ENCODE measurements around the gene AXDND1.

DNA sequence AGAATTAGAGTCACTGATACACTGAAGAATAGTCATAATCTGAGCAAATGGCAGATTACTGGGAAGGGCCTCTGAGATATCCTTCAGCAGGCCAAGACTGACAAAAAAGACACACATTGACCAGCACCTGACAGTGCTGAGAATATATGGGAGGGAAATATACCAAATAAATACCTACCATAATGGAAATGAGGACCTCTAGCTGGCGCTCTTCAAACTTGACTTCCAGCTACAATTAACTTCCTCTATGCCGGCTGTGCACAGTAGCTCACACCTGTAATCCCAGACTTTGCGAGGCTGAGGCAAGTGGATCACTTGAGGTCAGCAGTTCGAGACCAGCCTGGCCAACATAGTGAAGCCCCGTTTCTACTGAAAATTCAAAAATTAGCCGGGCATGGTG lies 140.4 kb downstream of the AXDND1 start:
- TF ChIP-seq ZFP30 (CRISPR knock-in tag; IDR thresholded peaks at IDR 0.05) (no peak), ARNTL (CRISPR knock-in tag; IDR thresholded peaks at IDR 0.05; ENCODE audit: borderline replicate concordance, low read depth) (no peak)
- TF ChIP-seq, protein P1, sequence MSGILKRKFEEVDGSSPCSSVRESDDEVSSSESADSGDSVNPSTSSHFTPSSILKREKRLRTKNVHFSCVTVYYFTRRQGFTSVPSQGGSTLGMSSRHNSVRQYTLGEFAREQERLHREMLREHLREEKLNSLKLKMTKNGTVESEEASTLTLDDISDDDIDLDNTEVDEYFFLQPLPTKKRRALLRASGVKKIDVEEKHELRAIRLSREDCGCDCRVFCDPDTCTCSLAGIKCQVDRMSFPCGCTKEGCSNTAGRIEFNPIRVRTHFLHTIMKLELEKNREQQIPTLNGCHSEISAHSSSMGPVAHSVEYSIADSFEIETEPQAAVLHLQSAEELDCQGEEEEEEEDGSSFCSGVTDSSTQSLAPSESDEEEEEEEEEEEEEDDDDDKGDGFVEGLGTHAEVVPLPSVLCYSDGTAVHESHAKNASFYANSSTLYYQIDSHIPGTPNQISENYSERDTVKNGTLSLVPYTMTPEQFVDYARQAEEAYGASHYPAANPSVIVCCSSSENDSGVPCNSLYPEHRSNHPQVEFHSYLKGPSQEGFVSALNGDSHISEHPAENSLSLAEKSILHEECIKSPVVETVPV (CRISPR knock-in tag; IDR thresholded peaks at IDR 0.05), result no peak
- TF ChIP-seq, protein P2, sequence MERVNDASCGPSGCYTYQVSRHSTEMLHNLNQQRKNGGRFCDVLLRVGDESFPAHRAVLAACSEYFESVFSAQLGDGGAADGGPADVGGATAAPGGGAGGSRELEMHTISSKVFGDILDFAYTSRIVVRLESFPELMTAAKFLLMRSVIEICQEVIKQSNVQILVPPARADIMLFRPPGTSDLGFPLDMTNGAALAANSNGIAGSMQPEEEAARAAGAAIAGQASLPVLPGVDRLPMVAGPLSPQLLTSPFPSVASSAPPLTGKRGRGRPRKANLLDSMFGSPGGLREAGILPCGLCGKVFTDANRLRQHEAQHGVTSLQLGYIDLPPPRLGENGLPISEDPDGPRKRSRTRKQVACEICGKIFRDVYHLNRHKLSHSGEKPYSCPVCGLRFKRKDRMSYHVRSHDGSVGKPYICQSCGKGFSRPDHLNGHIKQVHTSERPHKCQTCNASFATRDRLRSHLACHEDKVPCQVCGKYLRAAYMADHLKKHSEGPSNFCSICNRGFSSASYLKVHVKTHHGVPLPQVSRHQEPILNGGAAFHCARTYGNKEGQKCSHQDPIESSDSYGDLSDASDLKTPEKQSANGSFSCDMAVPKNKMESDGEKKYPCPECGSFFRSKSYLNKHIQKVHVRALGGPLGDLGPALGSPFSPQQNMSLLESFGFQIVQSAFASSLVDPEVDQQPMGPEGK (CRISPR knock-in tag; IDR thresholded peaks at IDR 0.05; ENCODE audit: borderline replicate concordance), result no peak

All from SK-N-SH treated with all-trans-retinoic acid at 6 μM for 48 hours (cell line).